ENCODE data around the gene ZNF771.
"Not testable (repeated sequence)": the region's sequence is repeated elsewhere in the genome, so short reads cannot be mapped to it uniquely, and the experiment has no call there.

Gene ZNF771

GRCh38 chr16:30375864-30376263 lies 31.5 kb upstream of the ZNF771 start:
- no peak for DNase-seq (ENCODE audit: low read depth in 1 of 2, low spot score in 1 of 2)

GRCh38 chr16:30376461-30376902 lies 30.9 kb upstream of the ZNF771 start:
- no peak for DNase-seq (ENCODE audit: low read depth in 1 of 2, low spot score in 1 of 2)

- no peak for DNase-seq (ENCODE audit: low read depth in 1 of 2, low spot score in 1 of 2)
Measured at GRCh38 chr16:30377050-30377811, 30.2 kb upstream of the ZNF771 start.

GRCh38 chr16:30377812-30378235 lies 29.6 kb upstream of the ZNF771 start:
- peak; percentile 78 to 79 for DNase-seq (ENCODE audit: low read depth in 1 of 2, low spot score in 1 of 2)

GRCh38 chr16:30378236-30379157 lies 28.9 kb upstream of the ZNF771 start:
- DNase-seq (ENCODE audit: low read depth in 1 of 2, low spot score in 1 of 2): peak; percentile 99 to 100

- no peak for DNase-seq (ENCODE audit: low read depth in 1 of 2, low spot score in 1 of 2)
Measured at GRCh38 chr16:30379158-30379783, 28.1 kb upstream of the ZNF771 start.

- no peak for DNase-seq (ENCODE audit: low read depth in 1 of 2, low spot score in 1 of 2)
Measured at GRCh38 chr16:30380072-30380802, 27.2 kb upstream of the ZNF771 start.

- no peak for DNase-seq (ENCODE audit: low read depth in 1 of 2, low spot score in 1 of 2)
Measured at GRCh38 chr16:30380803-30381208, 26.6 kb upstream of the ZNF771 start.

GRCh38 chr16:30381291-30382041 lies 25.9 kb upstream of the ZNF771 start:
- no peak for DNase-seq (ENCODE audit: low read depth in 1 of 2, low spot score in 1 of 2)

GRCh38 chr16:30382111-30382881 lies 25.1 kb upstream of the ZNF771 start, which contains the start of gene SEPTIN1:
SEPTIN1 (minus strand) TSS chr16:30382561; CDS start chr16:30382542, 19 bp downstream.
- peak; percentile 55 to 66 for DNase-seq (ENCODE audit: low read depth in 1 of 2, low spot score in 1 of 2)

- DNase-seq (ENCODE audit: low read depth in 1 of 2, low spot score in 1 of 2): no peak
Measured at GRCh38 chr16:30383521-30383920, 23.9 kb upstream of the ZNF771 start.

GRCh38 chr16:30394592-30395154 lies 12.7 kb upstream of the ZNF771 start:
- no peak for DNase-seq (ENCODE audit: low read depth in 1 of 2, low spot score in 1 of 2)

GRCh38 chr16:30395155-30395991 lies 12.0 kb upstream of the ZNF771 start, which contains the start of gene ZNF48:
ZNF48 (plus strand) TSS chr16:30395420; CDS start chr16:30395795, 375 bp downstream.
- peak in 1 of 2 donors; percentile 51 for DNase-seq (ENCODE audit: low read depth in 1 of 2, low spot score in 1 of 2)

- DNase-seq (ENCODE audit: low read depth in 1 of 2, low spot score in 1 of 2): no peak
Measured at GRCh38 chr16:30395992-30396585, 11.3 kb upstream of the ZNF771 start.

- not testable (repeated sequence) for DNase-seq (ENCODE audit: low read depth in 1 of 2, low spot score in 1 of 2)
Measured at GRCh38 chr16:30396627-30397026, 10.8 kb upstream of the ZNF771 start.

- no peak for DNase-seq (ENCODE audit: low read depth in 1 of 2, low spot score in 1 of 2)
Measured at GRCh38 chr16:30397056-30397455, 10.3 kb upstream of the ZNF771 start.
